ENCODE measurements around the gene LEMD3. TPM values are rescaled to one million over a fixed set of nuclear protein-coding genes. Genes with fewer than 3 reads are reported as not detected.

Gene LEMD3
- polyA plus RNA-seq, 2 donors = 5.6 to 5.9 TPM

GRCh38 chr12:65287426-65287825 is 118.0 kb downstream of the LEMD3 start:
- Histone ChIP-seq H3K4me3 (ENCODE audit: low read depth in 1 of 2, low read length in 2 of 2) (no peak overlapping the region), H3K4me1 (ENCODE audit: control insufficient read depth in 2 of 2, insufficient read depth in 2 of 2, low read length in 1 of 2) (no peaks in the 10 kb centered on the region), H3K9me3 (ENCODE audit: control insufficient read depth in 2 of 2, insufficient read depth in 1 of 2, low read depth in 1 of 2, low read length in 1 of 2) (no peaks in the 10 kb centered on the region), H3K27me3 (ENCODE audit: control insufficient read depth in 1 of 2, insufficient read depth in 2 of 2, low read length in 2 of 2) (no peaks in the 10 kb centered on the region), H3K27ac (ENCODE audit: low read depth in 2 of 2, low read length in 1 of 2) (no peak overlapping the region), H3K36me3 (ENCODE audit: control insufficient read depth in 2 of 2, insufficient read depth in 2 of 2, low read length in 1 of 2) (no peaks in the 10 kb centered on the region)
- WGBS, 2 donors = 73 to 91% methylated on average over 2 of the region's 2 CpGs

GRCh38 chr12:65292241-65292640 is 122.9 kb downstream of the LEMD3 start:
- no peaks in the 10 kb centered on the region for H3K27me3 ChIP-seq (ENCODE audit: control insufficient read depth in 1 of 2, insufficient read depth in 2 of 2, low read length in 2 of 2)
- WGBS, 2 donors = 99 to 100% methylated on average over 2 of the region's 2 CpGs
- H3K36me3 ChIP-seq (ENCODE audit: control insufficient read depth in 2 of 2, insufficient read depth in 2 of 2, low read length in 1 of 2) = no peaks in the 10 kb centered on the region
- no peak overlapping the region for H3K27ac ChIP-seq (ENCODE audit: low read depth in 2 of 2, low read length in 1 of 2)
- no peaks in the 10 kb centered on the region for H3K4me1 ChIP-seq (ENCODE audit: control insufficient read depth in 2 of 2, insufficient read depth in 2 of 2, low read length in 1 of 2)
- H3K9me3 ChIP-seq (ENCODE audit: control insufficient read depth in 2 of 2, insufficient read depth in 1 of 2, low read depth in 1 of 2, low read length in 1 of 2) = no peaks in the 10 kb centered on the region
- no peak overlapping the region for H3K4me3 ChIP-seq (ENCODE audit: low read depth in 1 of 2, low read length in 2 of 2)

GRCh38 chr12:65293735-65294134 is 124.4 kb downstream of the LEMD3 start:
- Histone ChIP-seq H3K36me3 (ENCODE audit: control insufficient read depth in 2 of 2, insufficient read depth in 2 of 2, low read length in 1 of 2) (no peaks in the 10 kb centered on the region), H3K4me1 (ENCODE audit: control insufficient read depth in 2 of 2, insufficient read depth in 2 of 2, low read length in 1 of 2) (no peaks in the 10 kb centered on the region), H3K9me3 (ENCODE audit: control insufficient read depth in 2 of 2, insufficient read depth in 1 of 2, low read depth in 1 of 2, low read length in 1 of 2) (no peaks in the 10 kb centered on the region), H3K27me3 (ENCODE audit: control insufficient read depth in 1 of 2, insufficient read depth in 2 of 2, low read length in 2 of 2) (no peaks in the 10 kb centered on the region), H3K4me3 (ENCODE audit: low read depth in 1 of 2, low read length in 2 of 2) (no peak overlapping the region), H3K27ac (ENCODE audit: low read depth in 2 of 2, low read length in 1 of 2) (no peak overlapping the region)
- 82 to 88% methylated on average over 1 of the region's 1 CpG for WGBS, 2 donors

GRCh38 chr12:65294641-65295262 is 125.4 kb downstream of the LEMD3 start:
- H3K4me3 ChIP-seq (ENCODE audit: low read depth in 1 of 2, low read length in 2 of 2) = no peak overlapping the region
- H3K27me3 ChIP-seq (ENCODE audit: control insufficient read depth in 1 of 2, insufficient read depth in 2 of 2, low read length in 2 of 2) = no peaks in the 10 kb centered on the region
- 82 to 87% methylated on average over 4 of the region's 4 CpGs for WGBS, 2 donors
- H3K36me3 ChIP-seq (ENCODE audit: control insufficient read depth in 2 of 2, insufficient read depth in 2 of 2, low read length in 1 of 2) = no peaks in the 10 kb centered on the region
- H3K27ac ChIP-seq (ENCODE audit: low read depth in 2 of 2, low read length in 1 of 2) = no peak overlapping the region
- no peaks in the 10 kb centered on the region for H3K4me1 ChIP-seq (ENCODE audit: control insufficient read depth in 2 of 2, insufficient read depth in 2 of 2, low read length in 1 of 2)
- no peaks in the 10 kb centered on the region for H3K9me3 ChIP-seq (ENCODE audit: control insufficient read depth in 2 of 2, insufficient read depth in 1 of 2, low read depth in 1 of 2, low read length in 1 of 2)

GRCh38 chr12:65296508-65297265 is 127.3 kb downstream of the LEMD3 start:
- WGBS, 2 donors = 79 to 86% methylated on average over 1 of the region's 1 CpG
- no peaks in the 10 kb centered on the region for H3K4me1 ChIP-seq (ENCODE audit: control insufficient read depth in 2 of 2, insufficient read depth in 2 of 2, low read length in 1 of 2)
- H3K27ac ChIP-seq (ENCODE audit: low read depth in 2 of 2, low read length in 1 of 2) = no peak overlapping the region

More at GRCh38 chr12:65296508-65297265, 127.3 kb downstream of the LEMD3 start:
- Histone ChIP-seq H3K4me3 (ENCODE audit: low read depth in 1 of 2, low read length in 2 of 2) (no peak overlapping the region), H3K9me3 (ENCODE audit: control insufficient read depth in 2 of 2, insufficient read depth in 1 of 2, low read depth in 1 of 2, low read length in 1 of 2) (no peaks in the 10 kb centered on the region), H3K36me3 (ENCODE audit: control insufficient read depth in 2 of 2, insufficient read depth in 2 of 2, low read length in 1 of 2) (no peaks in the 10 kb centered on the region), H3K27me3 (ENCODE audit: control insufficient read depth in 1 of 2, insufficient read depth in 2 of 2, low read length in 2 of 2) (no peaks in the 10 kb centered on the region)

Other genes with a start within 250 kb of the LEMD3 start
- gene WIF1, start 48.3 kb upstream of the LEMD3 start, polyA plus RNA-seq = under 1 TPM; 0.25 to 0.47 TPM
- 10 to 100 TPM in 1 of 2 donors, 1 to 10 TPM in 1; 5.4 to 14.8 TPM for gene MSRB3, start 109.1 kb downstream of the LEMD3 start, polyA plus RNA-seq